Kidney epithelial cell (primary cell): ENCODE measurements around the gene AGPS. TPM values are rescaled to one million over a fixed set of nuclear protein-coding genes. Genes with fewer than 3 reads are reported as not detected.

Source experiments
- DNase-seq: peaks from one replicate; pipeline ENCODE4 v3.0.0-alpha.2; 2010; ENCODE audit warnings: low read depth
- H3K27me3 ChIP-seq: 2 replicates; pipeline ENCODE4 v1.6.0; 2011; ENCODE audit warnings: low read length; ENCODE audit not compliant: control insufficient read depth, insufficient read depth
- H3K36me3 ChIP-seq: 2 replicates; pipeline ENCODE4 v1.5.1; 2011; ENCODE audit warnings: low read length; ENCODE audit not compliant: control insufficient read depth, insufficient read depth
- H3K4me3 ChIP-seq: 2 replicates; pipeline ENCODE4 v1.5.1; 2011; ENCODE audit warnings: low read depth, mild to moderate bottlenecking, control low read depth, low read length
- CTCF ChIP-seq: IDR thresholded peaks from 2 replicates; pipeline ENCODE4 v1.5.1; 2011; ENCODE audit warnings: mild to moderate bottlenecking, moderate library complexity, low read length, control low read depth, inconsistent platforms; ENCODE audit not compliant: insufficient read depth, poor library complexity, severe bottlenecking
- total RNA-seq: library from RNA; depleted of rRNA; stranded (reverse); fragments of >200 nt; gene quantifications from 2 replicates; pipeline ENCODE4 v1.2.3, GENCODE V29; 2015

The AGPS gene
- total RNA-seq, 1 donor from 2014 or later: 26.1 TPM

- TF ChIP-seq CTCF: no peak
- Histone ChIP-seq H3K36me3 (no peaks in the 10 kb centered on the region), H3K27me3 (no peaks in the 10 kb centered on the region), H3K4me3 (no peak overlapping the region)
- DNase-seq: no peak
Observed at GRCh38 chr2:177574356-177574755, 181.8 kb downstream of the AGPS start.

GRCh38 chr2:177575358-177575757 is 182.8 kb downstream of the AGPS start:
- no peaks in the 10 kb centered on the region for H3K36me3 ChIP-seq
- no peak for DNase-seq
- no peak overlapping the region for H3K4me3 ChIP-seq
- H3K27me3 ChIP-seq: no peaks in the 10 kb centered on the region
- no peak for TF ChIP-seq CTCF

GRCh38 chr2:177577075-177577474 is 184.5 kb downstream of the AGPS start:
- DNase-seq: no peak
- Histone ChIP-seq H3K4me3 (no peak overlapping the region), H3K27me3 (no peaks in the 10 kb centered on the region), H3K36me3 (no peaks in the 10 kb centered on the region)
- TF ChIP-seq CTCF: no peak

GRCh38 chr2:177578454-177578853 is 185.9 kb downstream of the AGPS start:
- TF ChIP-seq CTCF: no peak
- Histone ChIP-seq H3K27me3 (no peaks in the 10 kb centered on the region), H3K36me3 (no peaks in the 10 kb centered on the region), H3K4me3 (no peak overlapping the region)
- DNase-seq: no peak

GRCh38 chr2:177579486-177580036 is 187.0 kb downstream of the AGPS start:
- Histone ChIP-seq H3K27me3 (no peaks in the 10 kb centered on the region), H3K36me3 (no peaks in the 10 kb centered on the region), H3K4me3 (no peak overlapping the region)
- no peak for DNase-seq
- TF ChIP-seq CTCF: no peak

GRCh38 chr2:177582000-177582399 is 189.4 kb downstream of the AGPS start:
- no peaks in the 10 kb centered on the region for H3K36me3 ChIP-seq
- H3K27me3 ChIP-seq: no peaks in the 10 kb centered on the region
- DNase-seq: no peak
- no peak for TF ChIP-seq CTCF
- no peak overlapping the region for H3K4me3 ChIP-seq
